B cell (primary cell): ENCODE results near the gene SEMA7A.

Experiments
- EZH2 ChIP-seq: IDR thresholded peaks from 2 replicates; pipeline ENCODE4 v1.6.1; 2012; ENCODE audit warnings: borderline replicate concordance, low read depth, mild to moderate bottlenecking, moderate library complexity, low read length; ENCODE audit not compliant: insufficient read depth, poor library complexity, severe bottlenecking
- TF ChIP-seq, protein P1 (sequence below): fragments of 200-600 bp; IDR thresholded peaks from one replicate; pipeline ENCODE4 v1.8.0; 2022; ENCODE audit warnings: antibody characterized with exemption, mild to moderate bottlenecking

DNA sequence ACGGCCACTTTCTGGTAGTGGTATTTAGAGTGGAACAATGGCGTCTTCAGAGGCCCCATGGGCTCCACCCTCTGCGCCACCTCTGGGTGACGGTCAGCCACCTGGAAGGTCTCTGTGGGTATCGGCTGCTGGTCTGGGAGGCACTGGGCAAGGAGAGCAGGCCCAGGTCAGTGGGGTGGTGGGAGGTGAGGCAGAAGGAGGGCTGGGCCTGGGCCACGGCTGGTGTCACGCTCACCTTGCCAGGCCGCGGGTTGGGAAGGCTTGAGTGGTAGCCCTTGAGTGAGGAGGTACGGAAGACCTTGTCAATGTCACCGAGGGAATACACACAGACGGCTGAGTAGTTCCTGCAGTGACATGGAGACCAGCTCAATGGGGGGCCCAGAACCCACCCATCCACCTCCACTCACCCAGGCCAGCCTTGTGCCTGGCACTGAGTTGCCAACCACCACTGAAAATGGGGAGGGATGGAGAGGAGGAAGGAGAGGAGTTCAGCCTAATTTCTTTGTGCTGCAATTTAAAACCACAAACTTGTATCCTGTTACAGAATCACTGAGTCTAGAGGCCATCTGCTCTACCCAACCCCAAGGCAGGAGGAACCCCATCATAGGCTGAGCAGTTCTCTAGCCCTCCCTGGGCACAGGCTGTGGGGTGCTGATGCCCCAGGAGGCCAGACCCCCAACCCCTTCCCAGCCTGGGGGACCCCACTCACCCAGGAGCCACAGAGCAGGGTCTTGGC, 19.0 kb downstream of the SEMA7A start:
- TF ChIP-seq, protein P1, sequence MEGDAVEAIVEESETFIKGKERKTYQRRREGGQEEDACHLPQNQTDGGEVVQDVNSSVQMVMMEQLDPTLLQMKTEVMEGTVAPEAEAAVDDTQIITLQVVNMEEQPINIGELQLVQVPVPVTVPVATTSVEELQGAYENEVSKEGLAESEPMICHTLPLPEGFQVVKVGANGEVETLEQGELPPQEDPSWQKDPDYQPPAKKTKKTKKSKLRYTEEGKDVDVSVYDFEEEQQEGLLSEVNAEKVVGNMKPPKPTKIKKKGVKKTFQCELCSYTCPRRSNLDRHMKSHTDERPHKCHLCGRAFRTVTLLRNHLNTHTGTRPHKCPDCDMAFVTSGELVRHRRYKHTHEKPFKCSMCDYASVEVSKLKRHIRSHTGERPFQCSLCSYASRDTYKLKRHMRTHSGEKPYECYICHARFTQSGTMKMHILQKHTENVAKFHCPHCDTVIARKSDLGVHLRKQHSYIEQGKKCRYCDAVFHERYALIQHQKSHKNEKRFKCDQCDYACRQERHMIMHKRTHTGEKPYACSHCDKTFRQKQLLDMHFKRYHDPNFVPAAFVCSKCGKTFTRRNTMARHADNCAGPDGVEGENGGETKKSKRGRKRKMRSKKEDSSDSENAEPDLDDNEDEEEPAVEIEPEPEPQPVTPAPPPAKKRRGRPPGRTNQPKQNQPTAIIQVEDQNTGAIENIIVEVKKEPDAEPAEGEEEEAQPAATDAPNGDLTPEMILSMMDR, result no peak
- TF ChIP-seq EZH2, result no peak
